Activated T-cell treated with anti-CD3 and anti-CD28 coated beads, Interleukin-2, amount 50 U/mL, for 48 hours (primary cell): ENCODE measurements around the gene SLC27A2.
A peak's percentile ranks its signal among the peaks of the same experiment; 100 is the strongest.

Experiments used
- DNase-seq, 2 experiments: peaks; one replicate each; pipeline ENCODE4 v3.0.0-alpha.2; 2020

Gene SLC27A2

DNA sequence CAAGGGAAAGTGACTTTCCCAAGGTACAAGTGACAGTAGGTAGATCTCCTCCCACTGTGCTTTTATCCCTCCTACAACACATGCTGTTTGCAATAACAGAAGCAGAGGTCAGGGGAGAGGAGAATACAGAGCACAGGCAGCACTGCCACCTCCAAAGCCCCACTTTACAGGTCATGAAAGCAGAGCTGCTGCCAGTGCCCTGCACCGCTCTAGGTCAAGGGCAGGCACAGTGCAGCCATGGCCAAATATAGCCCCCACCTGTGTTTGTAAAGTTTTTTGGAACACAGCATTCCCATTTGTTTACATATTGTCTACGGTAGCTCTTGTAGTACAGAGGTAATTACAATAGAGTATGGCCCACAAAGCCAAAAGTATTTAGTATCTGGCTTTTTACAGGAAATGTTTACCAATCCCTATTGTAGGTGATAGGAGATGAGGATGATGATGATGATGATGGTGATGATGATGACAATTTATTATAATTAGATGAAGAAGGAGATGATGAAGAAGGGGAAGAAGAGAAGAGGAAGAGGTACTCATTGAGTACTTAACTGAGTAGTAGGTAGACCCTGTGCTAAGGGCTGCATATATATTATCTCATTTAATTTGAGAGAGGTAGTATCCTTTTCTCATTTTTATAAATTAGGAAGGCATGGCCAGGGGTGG is 63.1 kb downstream of the SLC27A2 start:
- DNase-seq, result no peak

GRCh38 chr15:50246631-50247030 is 64.6 kb downstream of the SLC27A2 start:
- no peak for DNase-seq

DNA sequence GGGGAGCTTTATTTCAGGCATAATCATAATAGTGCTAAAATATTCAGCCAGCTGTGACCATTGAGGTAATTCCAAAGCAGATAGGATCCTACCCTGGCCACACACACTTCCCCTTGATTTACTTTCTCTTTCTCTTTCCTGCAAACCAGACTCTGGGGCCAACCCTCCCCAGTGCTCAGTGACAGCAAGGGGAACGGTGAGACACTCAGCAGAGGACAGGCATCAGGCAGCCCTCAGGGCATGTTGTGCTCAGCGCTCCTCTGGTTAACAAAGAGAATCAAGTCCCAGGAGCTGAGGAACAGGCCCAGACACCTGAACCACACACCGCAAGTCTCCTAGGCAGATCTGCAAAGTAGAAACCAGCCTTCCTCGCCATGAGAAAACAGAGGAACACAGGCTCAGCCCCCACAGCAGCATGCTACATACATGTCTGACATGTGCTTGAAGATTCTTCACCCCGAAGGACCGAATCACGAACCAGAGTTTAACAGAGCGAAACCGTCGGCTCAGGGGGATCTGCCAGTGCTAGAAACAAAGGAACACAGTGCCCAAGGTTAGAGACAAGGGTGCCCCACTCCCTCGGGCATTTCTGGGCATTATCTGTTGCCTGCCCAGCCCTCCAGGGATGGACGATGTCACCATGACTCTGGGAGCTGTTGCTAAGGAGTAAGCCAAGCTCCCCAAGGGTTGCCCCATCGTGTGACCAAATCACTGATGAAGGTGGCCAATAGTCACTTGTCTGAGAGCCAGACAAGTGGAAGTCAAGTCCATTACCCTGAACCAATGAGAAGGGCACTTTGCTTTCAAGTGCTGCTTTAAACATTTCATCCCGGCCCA is 66.0 kb downstream of the SLC27A2 start:
- no peak for DNase-seq

DNA sequence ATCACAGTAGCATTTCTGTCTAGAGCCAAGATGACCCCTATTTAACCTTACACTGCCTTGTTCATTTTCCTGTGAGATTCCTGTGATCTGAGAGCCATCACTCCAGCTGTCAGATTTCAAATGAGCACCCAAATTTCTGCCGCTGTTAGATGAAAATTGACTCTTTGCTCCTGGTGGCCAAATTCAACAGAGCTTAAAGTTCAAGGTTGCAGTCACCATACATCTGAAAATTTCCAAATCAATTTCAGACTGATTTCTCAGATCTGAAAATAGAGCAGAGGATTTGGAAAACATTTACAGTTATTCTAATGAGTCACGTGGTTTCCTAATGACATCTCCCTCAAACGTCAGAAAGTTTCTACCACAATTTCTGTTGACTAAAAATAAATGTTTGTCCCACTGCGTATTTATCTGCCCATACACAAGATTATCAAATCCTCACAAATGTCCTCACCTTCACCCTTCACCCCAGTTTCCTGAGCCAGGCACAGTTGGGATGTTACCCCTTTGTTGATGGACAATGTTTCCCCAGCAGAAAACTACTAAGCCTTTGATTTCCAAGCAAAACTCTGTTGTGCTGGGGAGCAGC is 67.1 kb downstream of the SLC27A2 start:
- no peak for DNase-seq

GRCh38 chr15:50249704-50250103 is 67.7 kb downstream of the SLC27A2 start:
- DNase-seq, result no peak

- no peak for DNase-seq
Observed at GRCh38 chr15:50250760-50251394, 68.9 kb downstream of the SLC27A2 start.

GRCh38 chr15:50251638-50252182 is 69.7 kb downstream of the SLC27A2 start:
- no peak for DNase-seq

DNA sequence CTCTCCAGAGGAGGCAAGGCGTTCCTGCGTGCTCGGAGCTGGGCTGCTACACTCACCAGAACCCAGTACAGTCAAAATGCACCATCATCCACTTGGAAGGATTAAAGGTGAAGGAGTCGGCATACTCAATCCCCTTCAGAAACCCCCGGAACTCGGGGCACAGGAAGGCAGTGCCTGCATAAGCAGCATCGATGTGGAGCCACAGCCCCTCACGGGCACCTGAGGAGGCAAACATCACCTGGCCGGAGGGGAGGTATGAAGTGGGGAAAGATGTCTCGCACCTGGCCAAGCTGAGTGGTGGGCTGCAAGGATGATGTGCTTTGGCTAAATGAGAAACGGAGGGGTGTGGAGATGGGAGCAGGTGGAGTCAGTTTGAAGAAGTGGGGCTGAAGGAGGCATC is 70.6 kb downstream of the SLC27A2 start:
- no peak for DNase-seq

DNA sequence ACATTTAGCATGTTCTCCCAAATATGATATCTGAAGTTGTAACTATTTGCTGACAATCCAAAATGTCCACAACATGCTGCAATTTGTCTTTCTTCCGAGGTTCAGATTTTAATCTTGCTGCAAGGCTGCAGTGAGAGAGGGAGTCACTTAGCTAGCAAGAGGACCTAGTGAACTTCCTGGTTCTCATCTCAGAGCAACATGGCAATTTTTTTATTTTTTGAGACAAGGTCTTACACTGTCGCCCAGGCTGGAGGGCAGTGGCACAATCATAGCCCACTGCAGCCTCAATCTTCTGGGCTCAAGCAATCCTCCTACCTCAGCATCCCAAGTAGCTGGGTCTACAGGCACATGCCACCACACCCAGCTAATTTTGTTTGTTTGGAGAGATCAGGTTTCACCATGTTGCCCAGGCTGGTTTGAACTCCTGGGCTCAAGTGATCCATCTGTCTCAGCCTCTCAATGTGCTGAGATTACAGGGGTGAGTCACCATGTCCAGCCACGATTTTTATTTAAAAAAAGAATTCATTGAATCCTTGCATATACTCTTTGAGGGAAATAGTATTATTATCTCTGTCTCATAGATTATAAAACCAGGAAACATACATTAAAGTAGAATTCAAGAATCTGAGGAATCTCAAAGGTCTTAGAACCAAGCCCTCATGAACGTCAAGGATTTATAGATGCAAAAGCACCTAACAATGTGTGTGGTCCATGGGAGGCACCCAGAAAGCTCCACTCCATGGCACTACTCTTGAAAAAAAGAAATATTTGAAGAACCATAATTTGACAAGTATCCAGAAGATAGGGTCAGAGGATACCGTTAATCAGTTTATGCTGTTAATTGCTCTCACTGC is 74.4 kb downstream of the SLC27A2 start:
- no peak for DNase-seq

DNA sequence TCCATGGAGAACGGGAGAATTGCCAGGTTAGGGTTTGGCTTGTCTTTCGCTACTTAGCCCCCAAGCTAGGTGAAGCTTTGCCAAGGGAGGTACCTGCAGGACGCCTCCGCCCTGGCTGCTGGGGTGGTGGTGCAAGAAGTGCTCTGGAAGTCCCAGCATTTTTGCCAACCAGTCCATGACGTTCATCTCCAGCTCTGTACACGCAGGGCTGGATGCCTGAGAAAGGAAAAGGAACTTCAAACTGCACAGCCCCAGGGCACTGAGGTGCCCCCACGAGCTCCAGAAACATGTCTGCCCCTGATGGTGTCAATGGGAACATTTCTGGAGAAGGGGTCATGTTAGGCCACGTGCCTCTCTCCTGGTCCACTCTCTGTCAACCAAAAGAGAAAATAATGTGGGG is 75.3 kb downstream of the SLC27A2 start:
- DNase-seq, result no peak

GRCh38 chr15:50257924-50258323 is 75.9 kb downstream of the SLC27A2 start:
- DNase-seq, result no peak

GRCh38 chr15:50259276-50259675 is 77.3 kb downstream of the SLC27A2 start:
- DNase-seq, result no peak

GRCh38 chr15:50260969-50261496 is 79.0 kb downstream of the SLC27A2 start:
- no peak for DNase-seq

GRCh38 chr15:50261981-50262380 is 80.0 kb downstream of the SLC27A2 start:
- peak; percentile 42 to 43 for DNase-seq

GRCh38 chr15:50262533-50262932 is 80.5 kb downstream of the SLC27A2 start:
- peak; percentile 66 to 70 for DNase-seq

GRCh38 chr15:50265620-50266019 is 83.6 kb downstream of the SLC27A2 start, which contains the start of gene HDC:
Gene HDC, minus strand, starts transcription at chr15:50265726. Its CDS starts 103 bp downstream, at chr15:50265623.
- no peak for DNase-seq

DNA sequence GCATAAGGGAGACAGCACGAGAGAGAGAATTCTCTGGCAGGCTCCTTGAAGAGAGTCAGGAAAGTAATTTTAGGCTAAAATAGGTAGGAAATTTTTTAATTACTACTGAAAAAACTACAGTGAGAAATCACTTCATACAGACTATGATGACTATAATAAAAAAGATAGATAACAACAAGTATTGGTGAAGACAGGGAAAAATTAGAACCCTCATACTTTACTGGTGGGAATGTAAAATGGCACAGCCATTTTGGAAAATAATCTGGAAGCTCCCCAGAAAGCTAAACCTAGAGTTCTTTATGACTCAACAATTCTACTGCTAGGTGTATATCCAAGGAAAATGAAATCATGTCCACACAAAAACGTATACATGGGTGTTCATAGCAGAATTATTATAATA is 85.6 kb downstream of the SLC27A2 start:
- no peak for DNase-seq

- no peak for DNase-seq
Observed at GRCh38 chr15:50275091-50275490, 93.1 kb downstream of the SLC27A2 start.

- DNase-seq, result no peak
Observed at GRCh38 chr15:50275908-50276307, 93.9 kb downstream of the SLC27A2 start.

- DNase-seq, result no peak
Observed at GRCh38 chr15:50277370-50277769, 95.4 kb downstream of the SLC27A2 start.

- no peak for DNase-seq
Observed at GRCh38 chr15:50278496-50278895, 96.5 kb downstream of the SLC27A2 start.

DNA sequence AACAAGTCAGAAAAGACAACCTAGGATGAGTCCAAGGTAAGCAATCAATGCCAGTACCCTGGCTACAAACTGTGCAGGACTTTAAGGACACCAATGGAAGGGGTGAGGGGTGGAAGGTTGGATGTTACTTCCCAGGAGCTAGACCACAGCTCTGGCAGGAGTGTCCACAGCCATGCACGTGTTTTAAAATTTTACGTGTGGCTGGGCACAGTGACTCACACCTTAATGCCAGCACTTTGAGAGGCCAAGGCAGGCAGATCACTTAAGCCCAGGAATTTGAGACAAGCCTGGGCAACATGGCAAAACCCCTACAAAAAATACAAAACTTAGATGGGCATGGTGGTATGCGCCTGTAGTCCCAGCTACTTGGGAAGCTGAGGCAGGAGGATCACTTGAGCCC is 98.3 kb downstream of the SLC27A2 start:
- no peak for DNase-seq
